Mammary epithelial cell (primary cell): Measurements from ENCODE around the gene OR2J1.

ENCODE experiments used
- EZH2 ChIP-seq: IDR thresholded peaks from 2 replicates; pipeline ENCODE4 v1.6.1; 2012; ENCODE audit warnings: low read length, inconsistent platforms, borderline replicate concordance
- TF ChIP-seq, protein P1 (sequence below), 2 donors: IDR thresholded peaks in 1 of 2; conservative IDR thresholded peaks in 1 of 2; 2 replicates each; pipeline ENCODE4 v1.5.1; 2011 to 2012; ENCODE audit warnings: inconsistent platforms in 2 of 2, low read length in 2 of 2, mild to moderate bottlenecking in 2 of 2, control low read depth in 1 of 2, low read depth in 1 of 2; ENCODE audit not compliant: insufficient read depth in 1 of 2; ENCODE audit errors: extremely low read depth in 1 of 2

GRCh38 chr6:29146179-29146578, 46.9 kb downstream of the OR2J1 start:
- TF ChIP-seq EZH2: no peak
- TF ChIP-seq, protein P1, sequence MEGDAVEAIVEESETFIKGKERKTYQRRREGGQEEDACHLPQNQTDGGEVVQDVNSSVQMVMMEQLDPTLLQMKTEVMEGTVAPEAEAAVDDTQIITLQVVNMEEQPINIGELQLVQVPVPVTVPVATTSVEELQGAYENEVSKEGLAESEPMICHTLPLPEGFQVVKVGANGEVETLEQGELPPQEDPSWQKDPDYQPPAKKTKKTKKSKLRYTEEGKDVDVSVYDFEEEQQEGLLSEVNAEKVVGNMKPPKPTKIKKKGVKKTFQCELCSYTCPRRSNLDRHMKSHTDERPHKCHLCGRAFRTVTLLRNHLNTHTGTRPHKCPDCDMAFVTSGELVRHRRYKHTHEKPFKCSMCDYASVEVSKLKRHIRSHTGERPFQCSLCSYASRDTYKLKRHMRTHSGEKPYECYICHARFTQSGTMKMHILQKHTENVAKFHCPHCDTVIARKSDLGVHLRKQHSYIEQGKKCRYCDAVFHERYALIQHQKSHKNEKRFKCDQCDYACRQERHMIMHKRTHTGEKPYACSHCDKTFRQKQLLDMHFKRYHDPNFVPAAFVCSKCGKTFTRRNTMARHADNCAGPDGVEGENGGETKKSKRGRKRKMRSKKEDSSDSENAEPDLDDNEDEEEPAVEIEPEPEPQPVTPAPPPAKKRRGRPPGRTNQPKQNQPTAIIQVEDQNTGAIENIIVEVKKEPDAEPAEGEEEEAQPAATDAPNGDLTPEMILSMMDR (conservative IDR thresholded peaks at IDR 0.05 in 1 of 2, IDR thresholded peaks at IDR 0.05 in 1 of 2; ENCODE audit: extremely low read depth in 1 of 2, insufficient read depth in 1 of 2, low read depth in 1 of 2, low read length in 2 of 2): no peak
